HFFc6 (cell line): Measurements from ENCODE around the gene VCPKMT. TPM values are rescaled to one million over a fixed set of nuclear protein-coding genes. Genes with fewer than 3 reads are reported as not detected.

Experiments
- DNase-seq: peaks from one replicate; pipeline ENCODE4 v3.0.0-alpha.2; 2018
- H3K27ac Mint-ChIP-seq: 2 replicates; pipeline ENCODE4 v1.8.0; 2020; ENCODE audit warnings: mild to moderate bottlenecking, mixed read lengths
- H3K27me3 Mint-ChIP-seq: 2 replicates; pipeline ENCODE4 v1.8.0; 2021; ENCODE audit warnings: mild to moderate bottlenecking, moderate library complexity, mixed read lengths; ENCODE audit not compliant: insufficient read depth
- H3K36me3 Mint-ChIP-seq: 2 replicates; pipeline ENCODE4 v1.8.0; 2021; ENCODE audit warnings: low read depth, mixed read lengths
- H3K4me1 Mint-ChIP-seq: 2 replicates; pipeline ENCODE4 v1.8.0; 2020; ENCODE audit warnings: low read depth, mixed read lengths
- H3K4me3 Mint-ChIP-seq: 2 replicates; pipeline ENCODE4 v1.8.0; 2020; ENCODE audit warnings: mild to moderate bottlenecking, moderate library complexity, mixed read lengths
- H3K9me3 Mint-ChIP-seq: 2 replicates; pipeline ENCODE4 v1.8.0; 2020; ENCODE audit warnings: mild to moderate bottlenecking, mixed read lengths
- total RNA-seq, 6 experiments: library from RNA; stranded (reverse); fragmentation: NEBNext Ultra II Directional; extraction: Animal tissue kit (Norgen Biotek cat#: 25700); gene quantifications; 2 replicates in 1 of 6; 3 replicates in 5 of 6; pipeline ENCODE4 v1.2.3, GENCODE V29; 2021
- TF ChIP-seq, protein P1 (sequence below): fragments of 200-600 bp; sonication (generic); IDR thresholded peaks from 2 replicates; pipeline ENCODE4 v1.5.0; 2021; ENCODE audit warnings: antibody characterized with exemption, mild to moderate bottlenecking

VCPKMT gene
- total RNA-seq, 6 experiments from 2014 or later, result 4.6 to 6.2 (median 5.4) TPM

DNA sequence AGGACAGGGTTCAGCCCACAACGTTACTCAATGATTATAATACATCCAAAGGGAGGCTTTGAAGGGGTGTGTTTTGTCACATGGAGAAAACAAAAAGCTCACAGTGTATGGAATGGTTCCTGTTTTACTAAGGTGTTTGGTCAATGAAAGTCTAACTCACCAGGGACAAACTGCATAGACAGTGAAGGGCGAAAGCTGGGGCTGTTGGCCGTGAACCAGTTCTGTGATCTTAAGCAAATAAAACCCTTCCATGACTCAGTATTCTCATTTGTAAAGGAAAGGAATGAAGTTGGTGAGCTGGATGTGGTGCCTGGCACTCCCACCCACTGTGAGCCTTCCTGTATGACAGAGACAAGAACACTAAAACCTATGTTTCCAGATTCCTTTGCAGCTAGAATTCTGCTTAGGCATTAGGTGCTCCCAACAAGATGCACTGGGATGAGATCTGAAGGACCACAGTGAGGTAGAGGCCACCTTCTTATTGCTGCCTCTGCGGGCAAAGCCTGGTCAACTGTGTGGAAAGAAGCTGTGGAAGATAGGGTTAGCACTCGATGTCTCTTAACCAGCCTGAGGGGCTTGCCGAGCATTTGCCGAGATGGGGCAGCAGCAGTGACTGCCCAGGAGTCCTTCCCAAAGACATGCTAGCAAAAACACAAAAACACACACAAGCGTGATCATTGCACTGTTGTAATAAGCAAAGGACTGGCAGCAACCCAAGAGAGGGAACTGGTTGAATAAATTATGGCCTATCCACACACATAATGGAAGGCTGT, 48.5 kb downstream of the VCPKMT start:
- Mint-ChIP-seq H3K9me3 (no peaks in the 10 kb centered on the region; the same call in 1 of the 2 replicates), H3K27ac (peak overlapping the region; percentile 54), H3K4me3 (no peak overlapping the region), H3K27me3 (peaks cover 2% of the 10 kb centered on the region; the same call in 1 of the 2 replicates), H3K4me1 (peaks cover 32% of the 10 kb centered on the region), H3K36me3 (peaks cover 5% of the 10 kb centered on the region)
- TF ChIP-seq, protein P1, sequence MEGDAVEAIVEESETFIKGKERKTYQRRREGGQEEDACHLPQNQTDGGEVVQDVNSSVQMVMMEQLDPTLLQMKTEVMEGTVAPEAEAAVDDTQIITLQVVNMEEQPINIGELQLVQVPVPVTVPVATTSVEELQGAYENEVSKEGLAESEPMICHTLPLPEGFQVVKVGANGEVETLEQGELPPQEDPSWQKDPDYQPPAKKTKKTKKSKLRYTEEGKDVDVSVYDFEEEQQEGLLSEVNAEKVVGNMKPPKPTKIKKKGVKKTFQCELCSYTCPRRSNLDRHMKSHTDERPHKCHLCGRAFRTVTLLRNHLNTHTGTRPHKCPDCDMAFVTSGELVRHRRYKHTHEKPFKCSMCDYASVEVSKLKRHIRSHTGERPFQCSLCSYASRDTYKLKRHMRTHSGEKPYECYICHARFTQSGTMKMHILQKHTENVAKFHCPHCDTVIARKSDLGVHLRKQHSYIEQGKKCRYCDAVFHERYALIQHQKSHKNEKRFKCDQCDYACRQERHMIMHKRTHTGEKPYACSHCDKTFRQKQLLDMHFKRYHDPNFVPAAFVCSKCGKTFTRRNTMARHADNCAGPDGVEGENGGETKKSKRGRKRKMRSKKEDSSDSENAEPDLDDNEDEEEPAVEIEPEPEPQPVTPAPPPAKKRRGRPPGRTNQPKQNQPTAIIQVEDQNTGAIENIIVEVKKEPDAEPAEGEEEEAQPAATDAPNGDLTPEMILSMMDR, result no peak
- DNase-seq, result peak; percentile 64

DNA sequence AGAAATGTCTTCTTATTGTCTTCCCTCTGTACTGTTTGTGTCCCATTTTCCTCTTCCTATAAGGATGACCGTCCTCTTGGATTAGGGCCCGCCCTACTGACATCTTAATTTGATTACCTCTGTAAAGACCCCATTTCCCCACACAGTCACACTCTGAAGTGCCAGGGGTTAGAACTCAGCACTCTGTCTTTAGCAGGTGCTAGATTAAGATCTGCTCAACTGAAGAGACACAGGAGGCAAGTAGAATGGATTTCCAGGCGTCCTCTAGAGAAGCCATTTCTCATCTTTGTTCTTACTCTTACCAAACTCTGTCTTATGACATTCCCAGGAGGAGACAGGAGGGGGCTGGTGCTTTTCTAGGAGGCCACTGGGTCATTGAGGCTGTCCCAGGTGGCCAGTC, 50.8 kb downstream of the VCPKMT start:
- no peak for DNase-seq
- no peaks in the 10 kb centered on the region for H3K27me3 Mint-ChIP-seq
- peaks cover 5% of the 10 kb centered on the region for H3K36me3 Mint-ChIP-seq
- peaks cover 55% of the 10 kb centered on the region for H3K4me1 Mint-ChIP-seq
- H3K9me3 Mint-ChIP-seq, result no peaks in the 10 kb centered on the region; the same call in 1 of the 2 replicates
- H3K4me3 Mint-ChIP-seq, result no peak overlapping the region
- TF ChIP-seq, protein P1, result no peak
- no peak overlapping the region for H3K27ac Mint-ChIP-seq

DNA sequence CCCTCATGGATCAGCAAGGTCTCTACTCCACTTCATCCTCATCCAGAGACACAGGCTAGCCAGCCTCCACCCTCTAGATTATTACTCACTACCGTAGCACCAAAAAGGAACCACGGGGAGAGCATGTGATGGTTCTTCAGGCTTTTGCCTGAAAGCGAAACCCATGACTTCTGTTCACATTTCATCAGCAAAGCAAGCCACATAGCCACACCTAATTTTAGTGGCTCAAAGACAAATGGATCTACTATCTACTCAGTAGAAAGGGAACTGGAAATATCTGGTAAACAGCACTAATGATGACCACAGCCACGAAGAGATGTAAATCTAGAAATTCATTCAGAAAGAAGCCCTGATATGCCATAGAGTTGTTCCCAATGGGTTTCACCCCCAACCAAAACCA, 51.4 kb downstream of the VCPKMT start:
- H3K4me1 Mint-ChIP-seq, result peaks cover 61% of the 10 kb centered on the region
- no peaks in the 10 kb centered on the region for H3K27me3 Mint-ChIP-seq
- H3K36me3 Mint-ChIP-seq, result peaks cover 5% of the 10 kb centered on the region
- DNase-seq, result no peak
- H3K9me3 Mint-ChIP-seq, result no peaks in the 10 kb centered on the region; the same call in 1 of the 2 replicates
- no peak overlapping the region; the same call in 1 of the 2 replicates for H3K4me3 Mint-ChIP-seq
- H3K27ac Mint-ChIP-seq, result peak overlapping the region; percentile 7; the same call in 1 of the 2 replicates
- TF ChIP-seq, protein P1, result no peak

DNA sequence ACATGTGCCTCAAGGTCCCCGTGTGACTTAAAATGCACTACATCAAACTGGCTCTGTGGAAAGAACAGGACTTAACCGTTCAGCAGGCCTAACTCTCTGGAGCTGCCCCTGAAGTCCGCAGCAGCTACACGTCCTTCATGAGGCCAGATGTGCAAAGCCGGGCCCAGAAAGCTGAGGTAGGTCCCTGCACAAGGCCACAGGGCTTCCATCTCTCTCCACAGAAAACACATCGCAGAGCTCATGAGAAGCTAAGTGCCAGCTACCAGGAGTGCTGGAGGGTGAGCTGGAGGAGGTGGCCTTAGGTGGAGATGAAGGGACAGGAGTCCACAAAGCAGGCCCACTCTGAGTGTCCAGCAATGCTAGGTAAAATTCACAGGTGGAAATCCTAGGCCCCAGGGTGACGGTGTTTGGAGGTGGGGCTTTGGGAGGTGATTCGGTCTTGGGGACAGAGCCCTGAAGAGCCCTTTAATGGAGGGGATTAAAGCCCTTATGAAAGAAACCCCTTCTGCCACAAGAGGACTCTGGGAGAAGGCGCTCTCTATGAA, 52.4 kb downstream of the VCPKMT start:
- H3K4me1 Mint-ChIP-seq, result peaks cover 71% of the 10 kb centered on the region
- no peak for DNase-seq
- no peaks in the 10 kb centered on the region; the same call in 1 of the 2 replicates for H3K9me3 Mint-ChIP-seq
- TF ChIP-seq, protein P1, result no peak
- no peak overlapping the region for H3K27ac Mint-ChIP-seq
- peaks cover 5% of the 10 kb centered on the region for H3K36me3 Mint-ChIP-seq
- H3K27me3 Mint-ChIP-seq, result no peaks in the 10 kb centered on the region
- no peak overlapping the region for H3K4me3 Mint-ChIP-seq

DNA sequence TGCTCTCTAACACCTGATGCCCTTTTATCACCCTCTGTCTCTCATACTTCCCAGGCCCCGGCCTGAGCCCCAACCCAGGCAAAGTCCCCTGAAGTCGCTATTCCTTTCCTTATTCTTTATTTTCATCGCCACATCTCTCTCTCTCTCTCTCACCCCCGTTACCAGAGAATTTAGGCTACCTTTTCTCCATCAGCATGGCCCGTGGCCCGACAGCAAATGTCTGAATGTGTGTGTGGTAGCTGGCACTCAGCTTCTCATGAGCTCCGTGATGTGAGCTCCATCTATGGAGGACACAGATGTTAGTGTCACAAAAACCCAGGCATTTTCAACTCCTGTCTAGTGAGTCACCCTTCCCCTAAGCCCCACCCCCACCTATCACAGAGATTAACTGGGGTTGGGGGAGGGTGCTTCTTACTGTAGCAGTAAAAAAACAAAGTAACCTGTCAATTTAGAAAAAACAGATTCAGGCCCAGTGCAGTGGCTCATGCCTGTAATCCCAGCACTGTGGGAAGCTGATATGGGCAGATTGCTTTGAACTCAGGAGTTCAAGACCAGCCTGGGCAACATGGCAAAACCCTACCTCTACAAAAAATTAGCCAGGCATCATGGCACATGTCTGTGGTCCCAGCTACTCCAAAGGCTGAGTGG, 53.8 kb downstream of the VCPKMT start:
- Mint-ChIP-seq H3K27me3 (no peaks in the 10 kb centered on the region), H3K36me3 (no peaks in the 10 kb centered on the region), H3K4me1 (peaks cover 63% of the 10 kb centered on the region), H3K9me3 (no peaks in the 10 kb centered on the region), H3K4me3 (peak overlapping the region; percentile 49), H3K27ac (peak overlapping the region; percentile 94)
- DNase-seq, result peak; percentile 52
- TF ChIP-seq, protein P1, result no peak
